NCI-H2107 treated with DMSO at 0.1 percent for 48 hours (cell line): ENCODE results near the gene FGF14.

ENCODE experiments used
- DNase-seq: peaks from one replicate; lab custom pipeline; 2025; ENCODE audit not compliant: unreplicated experiment; lab: John Stamatoyannopoulos, UW

The FGF14 gene

GRCh38 chr13:102369302-102369701 lies 32.5 kb downstream of the FGF14 start:
- no peak for DNase-seq

DNA sequence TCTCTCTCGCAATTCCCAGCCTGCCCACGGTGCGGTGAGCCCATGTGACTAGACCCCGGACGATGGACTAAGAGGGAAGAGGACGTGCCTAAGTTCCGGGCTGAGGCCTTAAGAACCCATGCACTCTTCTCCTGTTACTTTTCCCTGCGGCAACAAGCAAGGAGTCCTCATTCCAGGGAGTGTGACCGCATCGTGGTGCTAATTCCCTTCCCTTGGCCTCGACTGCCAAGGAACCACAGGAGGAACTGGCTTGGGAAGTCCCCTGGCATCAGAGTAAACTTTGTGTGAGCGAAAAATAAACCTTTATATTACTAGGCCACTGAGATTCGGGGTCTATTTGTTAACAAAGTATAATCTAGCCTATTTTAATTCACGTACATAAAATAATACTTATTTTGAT lies 34.0 kb downstream of the FGF14 start:
- DNase-seq: no peak

GRCh38 chr13:102361113-102361512 lies 40.7 kb downstream of the FGF14 start:
- DNase-seq: no peak

- DNase-seq: no peak
Observed at GRCh38 chr13:102359264-102359663, 42.6 kb downstream of the FGF14 start.

DNA sequence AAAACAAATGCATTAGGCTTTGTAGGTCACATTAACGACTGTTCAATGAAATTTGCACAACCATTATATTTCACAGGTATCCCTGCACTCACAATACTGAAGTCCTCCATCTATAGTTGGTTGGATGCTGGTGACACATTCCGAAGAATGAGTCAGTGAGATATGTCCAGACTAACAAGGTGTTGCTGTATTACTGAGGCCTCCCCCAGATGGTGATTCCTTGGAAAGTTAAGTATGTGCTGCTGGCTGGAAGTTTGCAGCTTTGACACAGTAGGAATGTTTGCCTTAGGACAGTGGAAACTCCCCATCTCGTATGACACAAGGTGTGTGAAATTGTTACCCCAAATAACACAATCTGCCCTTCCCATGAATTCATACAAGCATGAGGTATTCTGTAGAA lies 46.6 kb downstream of the FGF14 start:
- DNase-seq: no peak

- no peak for DNase-seq
Observed at GRCh38 chr13:102354011-102354410, 47.8 kb downstream of the FGF14 start.

- DNase-seq: no peak
Observed at GRCh38 chr13:102351521-102351920, 50.3 kb downstream of the FGF14 start.

GRCh38 chr13:102347490-102347889 lies 54.4 kb downstream of the FGF14 start:
- DNase-seq: no peak

DNA sequence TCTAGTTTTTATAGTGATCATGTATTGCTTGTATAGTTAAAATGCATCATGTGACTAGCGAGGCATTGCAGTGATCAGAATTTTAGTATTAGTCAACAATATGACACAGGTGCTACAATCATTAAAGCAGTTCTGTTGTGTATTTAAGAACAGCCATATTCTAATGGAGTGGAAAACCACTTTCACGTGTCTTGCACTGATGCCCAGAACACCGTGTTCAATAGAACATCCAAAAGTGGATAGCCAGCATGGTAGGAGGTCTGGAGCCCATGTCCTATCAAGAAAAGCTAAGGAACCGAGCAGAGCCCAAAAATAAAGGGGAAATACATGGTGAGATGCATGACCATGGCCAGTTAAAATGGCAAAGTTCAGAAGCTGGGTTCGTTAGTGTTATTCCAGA lies 55.1 kb downstream of the FGF14 start:
- DNase-seq: no peak

DNA sequence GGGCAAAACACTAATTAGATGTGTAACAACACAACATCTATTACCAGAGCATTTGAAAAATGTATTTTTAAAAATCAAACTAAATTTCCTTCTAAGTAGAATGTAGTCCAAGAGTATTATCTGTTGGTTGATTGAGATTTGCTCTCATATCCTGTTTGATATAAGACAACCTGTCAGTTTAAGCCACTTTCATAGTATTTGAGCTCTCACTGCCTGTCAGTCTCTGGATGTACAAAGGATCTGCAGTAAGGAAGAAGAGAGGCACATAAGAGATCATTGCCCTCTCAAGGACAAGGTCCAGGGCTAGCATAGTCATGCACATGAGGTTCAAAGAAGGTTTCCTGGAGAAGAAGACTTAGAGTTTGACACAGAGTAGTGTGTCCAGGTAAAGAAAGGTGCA lies 57.4 kb downstream of the FGF14 start:
- DNase-seq: no peak

- DNase-seq: peak; percentile 94
Observed at GRCh38 chr13:102333320-102334198, 68.3 kb downstream of the FGF14 start.

DNA sequence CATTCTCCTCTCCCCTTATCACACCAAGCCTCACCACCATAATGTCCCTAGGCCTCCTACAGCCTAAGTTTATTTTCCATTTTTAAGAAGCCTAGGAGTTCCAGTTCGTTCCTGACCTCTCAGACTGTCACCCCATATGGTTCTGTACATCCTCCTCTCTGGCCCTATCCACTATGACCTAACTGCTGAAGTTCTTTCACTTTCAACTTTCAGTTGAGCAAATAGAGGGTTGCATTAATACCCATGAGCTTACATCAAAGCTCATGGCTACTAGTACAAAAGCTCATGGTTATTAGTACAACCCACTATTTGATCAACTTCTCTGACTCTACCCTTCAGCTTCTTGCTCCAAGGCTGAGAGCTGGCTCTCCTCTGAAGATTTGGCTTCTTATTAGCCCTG lies 72.9 kb downstream of the FGF14 start:
- DNase-seq: no peak

DNA sequence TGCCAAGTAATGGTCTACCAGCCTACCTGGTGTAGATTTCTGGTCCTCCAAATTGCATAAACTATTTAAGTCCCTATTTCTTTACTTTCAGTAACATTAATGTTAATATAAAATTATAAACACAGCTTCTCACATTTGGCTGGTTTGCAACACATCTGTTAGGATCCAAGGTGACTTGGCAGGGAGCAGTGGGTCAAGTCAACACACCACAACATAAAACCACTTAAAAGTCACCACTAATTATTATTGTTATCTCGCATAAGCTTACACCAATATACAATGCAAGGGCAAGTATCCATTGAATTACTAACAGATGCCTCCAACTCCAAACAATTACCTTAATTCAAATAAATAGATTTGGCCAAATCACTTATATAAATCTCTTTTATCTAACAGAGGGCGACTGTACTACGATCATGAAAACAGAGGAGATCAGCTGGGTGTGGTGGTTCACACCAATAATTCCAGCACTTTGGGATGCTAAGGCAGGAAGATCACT lies 74.7 kb downstream of the FGF14 start:
- no peak for DNase-seq

DNA sequence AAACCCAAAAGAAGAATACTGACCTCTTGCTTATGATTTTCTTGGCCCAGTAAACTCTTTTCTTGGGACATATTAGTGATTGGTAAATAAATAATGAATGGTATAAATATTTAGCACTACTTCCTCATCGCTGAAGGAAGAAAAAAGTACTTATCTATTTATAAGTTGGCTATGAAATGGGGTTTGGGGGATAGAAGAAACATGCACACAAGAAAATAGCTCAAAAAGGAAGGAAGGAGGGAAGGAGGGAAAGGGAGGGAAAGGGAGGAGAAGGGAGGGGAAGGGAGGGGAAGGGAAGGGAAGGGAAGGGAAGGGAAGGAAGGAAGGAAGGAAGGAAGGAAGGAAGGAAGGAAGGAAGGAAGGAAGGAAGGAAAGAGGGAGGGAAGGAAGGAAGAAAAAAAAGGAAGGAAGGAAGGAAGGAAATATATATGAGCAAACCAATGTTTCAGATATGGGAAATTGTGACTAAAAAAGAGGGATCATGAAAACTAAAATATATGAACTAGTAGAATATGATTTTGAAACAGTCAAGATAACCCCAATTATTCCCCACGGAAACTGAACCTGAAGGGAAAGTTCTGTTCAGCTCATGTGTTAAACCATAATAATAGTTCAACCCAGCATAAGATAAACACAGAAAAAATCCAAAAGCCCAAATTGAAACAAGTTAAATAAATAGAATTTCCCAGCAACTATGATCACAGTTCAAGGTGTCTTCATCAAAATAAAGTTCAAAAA lies 75.3 kb downstream of the FGF14 start:
- no peak for DNase-seq

GRCh38 chr13:102325321-102325720 lies 76.5 kb downstream of the FGF14 start:
- no peak for DNase-seq

DNA sequence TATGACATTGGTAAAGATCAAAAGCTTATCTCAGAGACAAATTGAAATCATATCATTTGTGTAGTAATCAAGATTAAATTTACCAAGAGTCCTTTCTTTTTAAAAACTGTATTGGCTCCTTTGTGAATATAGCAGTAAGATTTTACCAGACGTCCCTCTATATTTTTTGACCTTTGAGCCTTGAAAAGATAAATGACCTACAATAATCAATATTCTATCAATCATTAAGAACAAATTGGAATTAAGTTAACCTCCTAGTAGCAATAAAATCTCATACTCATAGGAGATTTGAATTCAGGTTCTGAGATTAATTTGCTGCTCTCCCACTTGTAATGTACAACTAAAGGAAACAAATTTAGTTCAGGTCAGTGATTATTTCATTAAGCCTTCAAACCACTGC lies 78.3 kb downstream of the FGF14 start:
- DNase-seq: no peak

DNA sequence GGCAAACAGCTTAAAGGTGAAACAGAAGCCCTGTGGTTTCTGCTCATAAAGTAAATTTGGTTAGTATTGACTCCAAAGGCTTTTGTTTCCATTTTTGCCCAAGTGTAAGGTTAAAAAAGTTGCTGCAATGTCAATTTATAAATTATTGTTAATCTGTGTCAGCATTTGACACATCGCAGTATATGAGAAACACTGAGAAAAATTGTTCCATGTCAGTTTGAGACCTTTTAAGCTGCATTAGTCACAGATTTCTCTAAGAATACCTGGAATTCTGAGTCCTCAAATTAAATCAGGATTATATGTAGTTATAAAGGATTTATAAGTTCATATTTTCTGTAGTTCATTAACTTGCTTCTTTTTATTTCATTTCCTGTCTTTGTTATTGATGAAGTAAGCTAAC lies 78.8 kb downstream of the FGF14 start:
- no peak for DNase-seq

- DNase-seq: no peak
Observed at GRCh38 chr13:102322211-102322610, 79.6 kb downstream of the FGF14 start.

- no peak for DNase-seq
Observed at GRCh38 chr13:102318233-102318632, 83.6 kb downstream of the FGF14 start.

DNA sequence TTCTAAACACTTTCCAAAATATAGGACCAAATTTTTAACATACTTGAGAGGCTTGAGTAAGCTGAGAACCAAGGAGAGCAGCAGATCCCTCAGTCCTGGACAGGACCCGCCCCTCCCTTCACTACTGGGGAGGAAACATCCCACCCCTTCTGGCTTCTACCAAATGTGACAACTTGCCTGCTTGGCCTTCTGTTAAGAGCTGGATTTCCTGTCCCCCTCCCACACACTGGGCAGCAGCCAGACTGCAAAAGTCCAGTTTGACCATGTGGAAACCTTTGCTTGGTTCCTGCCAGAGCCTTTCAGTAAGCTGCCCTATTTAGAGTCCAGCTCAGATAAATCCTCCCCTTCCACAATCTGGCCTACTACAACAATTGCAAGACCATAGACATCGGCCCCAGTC lies 84.3 kb downstream of the FGF14 start:
- DNase-seq: no peak

DNA sequence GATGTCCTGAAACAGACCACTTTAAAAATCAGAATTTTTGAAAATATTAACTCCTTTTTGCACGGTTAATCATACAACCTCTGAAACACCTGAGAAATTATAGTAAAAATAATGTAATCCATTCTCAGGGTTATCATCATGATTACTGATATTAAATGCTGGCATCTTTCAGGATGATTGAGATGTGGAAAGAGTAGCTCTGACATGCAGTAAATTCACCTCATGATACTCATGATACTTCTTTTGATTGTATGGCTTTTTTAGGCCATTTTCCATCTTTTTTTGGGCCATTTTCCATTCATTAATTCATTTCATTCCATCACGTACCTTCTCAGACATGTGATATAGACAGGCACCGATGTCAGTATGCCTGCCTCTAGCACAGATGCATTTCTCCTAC lies 85.1 kb downstream of the FGF14 start:
- no peak for DNase-seq

DNA sequence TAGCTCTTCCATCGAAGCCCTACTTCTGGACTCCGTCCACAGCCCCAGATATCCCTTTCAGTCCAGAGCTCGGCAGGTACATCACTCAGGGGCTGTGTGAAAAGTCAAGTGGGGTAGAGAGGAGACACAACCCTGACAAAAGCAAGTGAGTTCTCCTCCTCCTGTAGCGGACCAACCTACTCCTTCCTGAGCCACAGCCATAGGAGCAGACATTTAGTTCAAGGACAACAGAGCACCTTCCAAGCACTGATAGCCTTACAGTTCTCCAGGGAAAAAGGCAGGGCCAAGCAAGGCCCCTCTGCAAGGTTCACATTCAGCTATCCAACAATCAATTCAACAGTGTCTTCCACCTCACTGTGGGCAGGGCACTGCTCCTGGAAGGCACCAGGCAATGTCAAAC lies 89.0 kb downstream of the FGF14 start:
- no peak for DNase-seq
